Gastroesophageal sphincter (tissue), 4 donors: ENCODE data around the gene MYL11. TPM values are rescaled to one million over a fixed set of nuclear protein-coding genes. Genes with fewer than 3 reads are reported as not detected.
"Not testable (repeated sequence)": the region's sequence is repeated elsewhere in the genome, so short reads cannot be mapped to it uniquely, and the experiment has no call there.

ENCODE experiments used
- ATAC-seq: fragments of 150-250 bp; one replicate; pipeline ENCODE4 v1.9.1; 2016; ENCODE audit warnings: mild to moderate bottlenecking, moderate library complexity
- H3K27ac ChIP-seq, 4 donors: fragments of 200-600 bp; sonication (generic) in 3 of 4; 1 replicate in 3 of 4; 2 replicates in 1 of 4; pipeline ENCODE4 v1.5.1; 2016 to 2019
- H3K27me3 ChIP-seq: fragments of 200-600 bp; sonication (generic); one replicate; pipeline ENCODE4 v1.5.1; 2019
- H3K36me3 ChIP-seq, 2 donors: fragments of 200-600 bp; sonication (generic); one replicate each; pipeline ENCODE4 v1.5.1; 2019; ENCODE audit warnings: control low read depth in 1 of 2
- H3K4me1 ChIP-seq, 3 donors: fragments of 200-600 bp; sonication (generic); 1 replicate in 2 of 3; 2 replicates in 1 of 3; pipeline ENCODE4 v1.5.1; 2016 to 2019; ENCODE audit warnings: control low read depth in 2 of 3
- H3K4me3 ChIP-seq, 2 donors: fragments of 200-600 bp; sonication (generic); one replicate each; pipeline ENCODE4 v1.5.1; 2019; ENCODE audit warnings: mild to moderate bottlenecking in 1 of 2, moderate library complexity in 1 of 2
- H3K9me3 ChIP-seq, 3 donors: fragments of 200-600 bp; sonication (generic); one replicate each; pipeline ENCODE4 v1.5.1; 2017 to 2019; ENCODE audit warnings: control low read depth in 2 of 3
- EP300 ChIP-seq: sonication (generic); formaldehyde crosslinking; IDR thresholded peaks from one replicate; pipeline ENCODE4 v1.6.1; 2017; ENCODE audit warnings: antibody characterized with exemption, mild to moderate bottlenecking
- POLR2A ChIP-seq, 2 donors: fragments of 450-650 bp; IDR thresholded peaks; one replicate each; pipeline ENCODE4 v1.6.1; 2017; ENCODE audit warnings: antibody characterized with exemption in 2 of 2, mild to moderate bottlenecking in 2 of 2, moderate library complexity in 1 of 2
- POLR2AphosphoS5 ChIP-seq: sonication (generic); formaldehyde crosslinking; IDR thresholded peaks from one replicate; pipeline ENCODE4 v1.6.1; 2017; ENCODE audit warnings: antibody characterized with exemption
- WGBS, 2 donors: methylation state at CpG; one replicate each; pipeline ENCODE4 v1.1.5; 2018; ENCODE audit warnings: low coverage in 1 of 2; 5-methylcytosine and 5-hydroxymethylcytosine counted together
- total RNA-seq, 4 donors: library from RNA; depleted of rRNA; stranded (reverse); fragments of >200 nt; gene quantifications; one replicate each; pipeline ENCODE4 v1.1.0, GENCODE V29; 2016
- TF ChIP-seq, protein P1 (sequence below), 4 experiments: fragments of 200-600 bp in 2 of 4; fragments of 450-650 bp in 2 of 4; sonication (generic) in 1 of 4; IDR thresholded peaks; one replicate each; pipeline ENCODE4 v1.5.1; 2017 to 2019; ENCODE audit warnings: antibody characterized with exemption in 4 of 4, mild to moderate bottlenecking in 2 of 4, moderate library complexity in 2 of 4

Gene MYL11, protein sequence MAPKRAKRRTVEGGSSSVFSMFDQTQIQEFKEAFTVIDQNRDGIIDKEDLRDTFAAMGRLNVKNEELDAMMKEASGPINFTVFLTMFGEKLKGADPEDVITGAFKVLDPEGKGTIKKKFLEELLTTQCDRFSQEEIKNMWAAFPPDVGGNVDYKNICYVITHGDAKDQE
- not detected for total RNA-seq

DNA sequence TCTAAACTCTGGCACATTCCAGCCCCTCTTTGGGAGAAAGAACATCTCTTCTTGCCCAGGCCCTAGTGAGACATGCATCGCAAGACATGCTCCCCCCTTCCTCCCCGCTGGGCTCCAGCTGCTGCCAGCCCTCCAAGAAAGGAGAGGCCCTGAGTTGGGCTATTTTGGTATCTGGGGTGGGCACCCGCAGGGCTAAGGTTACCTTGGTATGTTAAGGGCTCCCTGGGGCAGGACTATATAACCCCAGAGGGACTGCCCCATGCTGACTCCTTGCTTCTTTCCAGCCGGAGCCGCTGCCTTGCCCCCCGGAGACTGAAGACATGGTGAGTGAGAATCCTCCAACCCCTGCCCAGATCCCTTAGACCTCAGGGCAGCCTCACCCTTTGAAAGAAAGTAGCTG, at the start of gene MYL11:
TSS of gene MYL11 (plus strand) at position 265 of the 400 bp plus-strand sequence. CDS start at position 321, 56 bp downstream.
- WGBS, 2 donors: no CpG with 5 or more reads among the region's 6 CpGs
- no peak within 1 kb of the TSS for H3K27ac ChIP-seq
- no peak within 1 kb of the TSS for H3K4me3 ChIP-seq
- no peaks in the 10 kb centered on the region for H3K9me3 ChIP-seq
- ATAC-seq: no peak
- TF ChIP-seq POLR2AphosphoS5 (no peak), POLR2A (IDR thresholded peaks at IDR 0.05) (no peak), EP300 (no peak)
- TF ChIP-seq, protein P1, sequence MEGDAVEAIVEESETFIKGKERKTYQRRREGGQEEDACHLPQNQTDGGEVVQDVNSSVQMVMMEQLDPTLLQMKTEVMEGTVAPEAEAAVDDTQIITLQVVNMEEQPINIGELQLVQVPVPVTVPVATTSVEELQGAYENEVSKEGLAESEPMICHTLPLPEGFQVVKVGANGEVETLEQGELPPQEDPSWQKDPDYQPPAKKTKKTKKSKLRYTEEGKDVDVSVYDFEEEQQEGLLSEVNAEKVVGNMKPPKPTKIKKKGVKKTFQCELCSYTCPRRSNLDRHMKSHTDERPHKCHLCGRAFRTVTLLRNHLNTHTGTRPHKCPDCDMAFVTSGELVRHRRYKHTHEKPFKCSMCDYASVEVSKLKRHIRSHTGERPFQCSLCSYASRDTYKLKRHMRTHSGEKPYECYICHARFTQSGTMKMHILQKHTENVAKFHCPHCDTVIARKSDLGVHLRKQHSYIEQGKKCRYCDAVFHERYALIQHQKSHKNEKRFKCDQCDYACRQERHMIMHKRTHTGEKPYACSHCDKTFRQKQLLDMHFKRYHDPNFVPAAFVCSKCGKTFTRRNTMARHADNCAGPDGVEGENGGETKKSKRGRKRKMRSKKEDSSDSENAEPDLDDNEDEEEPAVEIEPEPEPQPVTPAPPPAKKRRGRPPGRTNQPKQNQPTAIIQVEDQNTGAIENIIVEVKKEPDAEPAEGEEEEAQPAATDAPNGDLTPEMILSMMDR (IDR thresholded peaks at IDR 0.05): no peak
- no peaks in the 10 kb centered on the region for H3K36me3 ChIP-seq
- H3K4me1 ChIP-seq: peaks cover 0 to 32% (median 15%) of the 10 kb centered on the region in 3 donors
- H3K27me3 ChIP-seq: no peaks in the 10 kb centered on the region

DNA sequence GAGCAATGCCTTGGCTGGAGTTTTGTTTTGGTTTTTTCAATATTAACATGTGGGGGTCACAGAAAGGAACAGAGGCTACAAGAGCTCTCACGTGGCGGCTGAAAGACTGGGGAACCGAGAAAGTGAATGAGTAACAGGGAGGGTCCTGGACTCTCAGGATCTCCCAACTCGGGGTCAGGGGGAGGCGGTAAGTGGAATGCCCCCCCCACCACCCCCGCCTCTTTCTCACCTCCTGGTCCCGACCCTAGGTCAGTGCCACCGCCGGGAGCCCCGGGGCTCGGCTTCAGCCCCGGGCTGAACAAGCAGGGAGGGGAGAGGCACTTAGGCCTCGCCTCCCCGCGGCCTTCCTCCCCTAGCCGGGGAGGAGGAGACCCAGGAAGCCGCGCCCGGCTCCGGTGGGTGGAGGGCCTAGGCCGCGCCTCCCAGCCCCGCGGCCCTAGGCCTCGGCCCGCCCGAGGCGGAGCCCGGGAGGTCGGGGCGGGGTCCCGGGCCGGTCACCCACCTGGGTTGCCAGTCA, 40.1 kb upstream of the MYL11 start:
- H3K4me3 ChIP-seq: peak overlapping the region; percentile 68 to 77

DNA sequence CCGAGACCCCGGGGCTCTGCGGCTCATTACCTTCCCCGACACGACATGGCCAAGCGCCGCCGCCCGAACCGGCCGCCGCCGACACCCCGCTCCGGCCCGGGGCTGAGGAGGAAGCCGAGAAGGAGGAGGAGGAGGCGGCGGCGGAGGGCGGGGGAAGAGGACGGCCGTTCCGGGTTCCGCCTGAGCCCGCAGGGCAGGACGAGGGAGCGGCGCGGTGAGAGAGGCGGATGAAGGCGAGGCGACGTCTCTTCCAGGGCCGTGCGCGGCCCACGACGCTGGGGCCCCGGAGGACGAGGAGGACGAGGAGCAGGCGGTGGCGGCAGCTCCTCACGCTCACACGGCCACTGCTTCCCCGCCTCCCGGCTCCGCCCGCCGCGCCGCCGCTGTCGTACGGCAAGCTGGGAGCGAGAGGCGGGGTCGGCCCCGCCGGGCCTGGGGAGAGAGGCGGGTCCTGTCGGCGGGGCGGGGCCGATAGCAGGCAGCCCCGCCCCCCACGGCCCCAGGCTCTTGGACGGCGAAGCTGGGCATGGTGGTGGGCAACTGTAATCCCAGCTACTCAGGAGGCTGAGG, 39.5 kb upstream of the MYL11 start:
- 0% methylated on average over 11 of the region's 70 CpGs; no CpG with 5 or more reads in 1 of the 2 donors for WGBS, 2 donors
- H3K9me3 ChIP-seq, H3K36me3 ChIP-seq, H3K27me3 ChIP-seq: not testable (repeated sequence)
- peak; percentile 93 for ATAC-seq
- H3K4me3 ChIP-seq: peak overlapping the region; percentile 68 to 77
- H3K4me1 ChIP-seq: peaks cover 0 to 16% (median 5%) of the 10 kb centered on the region in 3 donors
- H3K27ac ChIP-seq: peak overlapping the region; percentile 91 to 97 (median 96)
- TF ChIP-seq POLR2A (IDR thresholded peaks at IDR 0.05): peak; percentile 67 to 86

More for the DNA sequence above, 40.1 kb upstream of the MYL11 start:
- peaks cover 0 to 20% (median 5%) of the 10 kb centered on the region in 3 donors for H3K4me1 ChIP-seq
- H3K36me3 ChIP-seq, H3K9me3 ChIP-seq, H3K27me3 ChIP-seq: not testable (repeated sequence)
- H3K27ac ChIP-seq: peak overlapping the region; percentile 91 to 97 (median 96)
- peak; percentile 98 for ATAC-seq
- WGBS, 2 donors: no CpG with 5 or more reads among the region's 33 CpGs

DNA sequence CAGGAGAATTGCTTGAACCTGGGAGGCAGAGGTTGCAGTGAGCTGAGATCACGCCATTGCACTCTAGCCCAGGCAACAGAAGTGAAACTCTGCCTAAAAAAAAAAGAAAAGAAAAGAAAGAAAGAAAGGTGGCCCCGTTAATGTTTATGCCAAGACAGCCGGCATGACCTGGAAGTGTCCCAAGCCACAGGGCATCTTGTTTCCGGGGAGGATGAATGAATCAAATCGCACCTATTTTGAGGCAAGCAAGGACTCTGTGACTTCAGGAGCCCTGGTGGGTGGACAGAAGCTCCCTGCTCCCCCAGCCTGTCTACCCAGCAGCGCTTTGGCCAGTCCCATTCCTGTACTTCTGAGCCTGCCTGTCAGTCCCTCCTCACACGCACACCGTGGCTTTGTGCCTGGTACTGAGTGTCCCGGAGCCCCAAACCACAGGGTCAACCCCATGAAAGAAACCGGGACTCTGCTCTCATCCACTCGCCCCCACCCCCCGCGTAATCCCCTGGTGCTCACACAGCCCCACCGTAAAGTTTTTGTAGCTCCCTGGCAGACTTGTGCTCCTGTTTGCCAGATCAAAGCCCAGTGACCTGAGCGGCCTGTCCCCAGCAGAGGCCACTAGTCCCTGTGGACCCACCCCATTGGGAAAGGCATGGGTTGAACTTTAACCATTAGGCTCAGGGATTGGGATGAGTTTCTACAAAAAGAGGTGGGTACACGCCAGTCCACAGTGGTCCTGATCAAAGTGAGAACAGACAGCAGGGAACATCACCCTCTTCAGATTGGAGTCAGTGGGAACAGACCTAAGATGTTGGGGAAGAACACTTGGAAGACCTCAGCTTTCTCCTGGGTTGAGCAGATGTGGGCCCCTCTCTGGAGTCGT, 38.8 kb upstream of the MYL11 start:
- no peak for ATAC-seq
- TF ChIP-seq, protein P1 (IDR thresholded peaks at IDR 0.05): no peak
- TF ChIP-seq POLR2A (IDR thresholded peaks at IDR 0.05): no peak
- WGBS, 2 donors: 17 to 19% methylated on average over 6 of the region's 17 CpGs

DNA sequence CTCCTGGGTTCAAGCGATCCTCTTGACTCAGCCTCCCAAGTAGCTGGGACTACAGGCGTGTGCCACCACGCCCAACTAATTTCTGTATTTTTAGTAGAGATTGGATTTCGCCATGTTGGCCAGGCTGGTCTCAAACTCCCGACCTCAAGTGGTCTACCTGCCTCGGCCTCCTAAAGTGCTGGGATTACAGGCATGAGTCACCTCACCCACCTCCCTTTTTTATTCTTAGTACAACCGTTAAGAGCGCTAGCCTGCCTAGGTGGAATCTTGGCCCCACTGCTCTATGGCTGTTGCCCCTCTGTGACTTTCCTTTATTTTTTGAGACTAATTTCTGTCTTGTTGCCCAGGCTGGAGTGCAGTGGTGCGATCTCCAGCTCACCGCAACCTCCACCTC, 36.6 kb upstream of the MYL11 start:
- not testable (repeated sequence) for H3K4me3 ChIP-seq, H3K27ac ChIP-seq, H3K36me3 ChIP-seq, H3K27me3 ChIP-seq, H3K9me3 ChIP-seq, ATAC-seq, H3K4me1 ChIP-seq
- WGBS, 2 donors: 90 to 92% methylated on average over 8 to 9 of the region's 10 CpGs

More for the DNA sequence above, 38.8 kb upstream of the MYL11 start:
- no peaks in the 10 kb centered on the region for H3K36me3 ChIP-seq
- peak overlapping the region; percentile 68 to 77 for H3K4me3 ChIP-seq
- H3K27me3 ChIP-seq: no peaks in the 10 kb centered on the region
- peaks cover 0 to 9% (median 5%) of the 10 kb centered on the region in 3 donors for H3K4me1 ChIP-seq
- no peaks in the 10 kb centered on the region for H3K9me3 ChIP-seq
- peak overlapping the region; percentile 91 to 97 (median 96) for H3K27ac ChIP-seq

DNA sequence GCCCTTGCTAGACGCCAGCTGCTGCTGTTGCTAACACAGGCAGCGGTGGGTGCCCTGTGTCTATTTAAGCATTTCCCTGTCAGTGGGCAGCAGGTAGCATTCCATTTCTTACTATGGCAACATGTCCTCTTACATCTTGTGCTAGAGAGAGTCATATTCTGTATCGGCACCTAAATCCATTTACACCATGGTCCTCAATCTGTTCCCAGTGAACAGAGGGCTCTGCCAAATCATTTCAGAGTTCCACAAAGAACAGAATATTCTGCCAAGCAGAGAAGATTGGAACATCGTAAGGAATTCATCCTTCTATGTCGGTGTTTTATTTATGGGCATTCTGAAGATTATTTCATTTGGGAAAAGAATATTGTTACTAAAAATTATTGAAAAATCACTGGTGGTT, 35.9 kb upstream of the MYL11 start:
- H3K27me3 ChIP-seq, ATAC-seq, H3K9me3 ChIP-seq, H3K4me3 ChIP-seq, H3K36me3 ChIP-seq, H3K27ac ChIP-seq, H3K4me1 ChIP-seq: not testable (repeated sequence)
- WGBS, 2 donors: 69 to 72% methylated on average over 3 of the region's 5 CpGs
